HCT116 (cell line): ENCODE results near the gene SLC35F3. TPM values are rescaled to one million over a fixed set of nuclear protein-coding genes. Genes with fewer than 3 reads are reported as not detected.

Source experiments
- ATAC-seq: fragments of 200-7000 bp; cut with Tn5 transposase; 2 replicates; pipeline ENCODE4 v1.9.1; 2020; ENCODE audit warnings: mild to moderate bottlenecking, moderate library complexity
- BruUV-seq: library from RNA; stranded (reverse); fragments of 400-500 nt; replicated peaks from 2 replicates; lab custom pipeline; 2021; lab: Mats Ljungman, UMichigan
- CTCF ChIA-PET: fragments of 300-600 bp; sonication (Branson Sonifier 250); formaldehyde crosslinking; loops from one replicate; lab custom pipeline; 2021; ENCODE audit warnings: antibody characterized with exemption; lab: Charles Lee
- POLR2A ChIA-PET: fragments of 300-600, 350-600 bp; sonication (Branson Sonifier 250); formaldehyde crosslinking; loops from one replicate; lab custom pipeline; 2021; ENCODE audit warnings: antibody characterized with exemption; lab: Charles Lee
- RAD21 ChIA-PET, 2 experiments: fragments of 300-600 bp; sonication (Branson Sonifier 250); formaldehyde crosslinking; loops; one replicate each; lab custom pipeline; 2023; ENCODE audit warnings: low total read pairs in 2 of 2; ENCODE audit not compliant: uncharacterized antibody in 2 of 2, unreplicated experiment in 2 of 2, low non-redundant PET in 1 of 2; lab: Charles Lee
- DNase-seq: peaks from one replicate; pipeline ENCODE4 v3.0.0-alpha.2; 2010; ENCODE audit warnings: low read depth, low spot score
- H2AFZ ChIP-seq: fragments of 200-600 bp; shearing (Covaris generic), sonication (generic); 2 replicates; pipeline ENCODE4 v1.6.1; 2017; ENCODE audit warnings: low read depth, mixed run types, mixed read lengths, antibody characterized with exemption, low read length; ENCODE audit not compliant: poor library complexity, severe bottlenecking
- H3K27ac ChIP-seq: 2 replicates; pipeline ENCODE4 v1.5.1; 2012; ENCODE audit warnings: low read depth, low read length
- H3K27me3 ChIP-seq: fragments of 200-600 bp; sonication (generic); 2 replicates; pipeline ENCODE4 v1.6.1; 2016; ENCODE audit warnings: mixed run types, low read length, mixed read lengths; ENCODE audit not compliant: insufficient read depth
- H3K36me3 ChIP-seq, 2 experiments: fragments of 200-500 bp in 1 of 2; fragments of 200-600 bp in 1 of 2; sonication (Bioruptor generic) in 1 of 2; sonication (generic) in 1 of 2; 2 replicates each; pipeline versions ENCODE4 v1.5.1 to v1.6.1; 2014 to 2016; ENCODE audit warnings: low read length in 2 of 2, inconsistent platforms in 1 of 2, mixed read lengths in 1 of 2, mixed run types in 1 of 2; ENCODE audit not compliant: insufficient read depth in 2 of 2, control insufficient read depth in 1 of 2
- H3K4me1 ChIP-seq, 2 experiments: fragments of 200-600 bp in 1 of 2; sonication (generic) in 1 of 2; 2 replicates each; pipeline versions ENCODE4 v1.5.1 to v1.6.1; 2012 to 2017; ENCODE audit warnings: low read length in 2 of 2, inconsistent platforms in 1 of 2, mild to moderate bottlenecking in 1 of 2, mixed read lengths in 1 of 2, mixed run types in 1 of 2, moderate library complexity in 1 of 2; ENCODE audit not compliant: insufficient read depth in 2 of 2, control insufficient read depth in 1 of 2
- H3K4me2 ChIP-seq: fragments of 200-600 bp; sonication (generic); 2 replicates; pipeline ENCODE4 v1.6.1; 2017; ENCODE audit warnings: mixed run types, low read length, mixed read lengths
- H3K4me3 ChIP-seq, 2 experiments: fragments of 200-600 bp in 1 of 2; sonication (generic) in 1 of 2; replicated peaks in 1 of 2; 2 replicates each; pipeline ENCODE4 v1.5.1; 2011 to 2016; ENCODE audit warnings: low read length in 2 of 2, control low read depth in 1 of 2, low read depth in 1 of 2, mild to moderate bottlenecking in 1 of 2, mixed read lengths in 1 of 2, mixed run types in 1 of 2
- H3K79me2 ChIP-seq: fragments of 200-600 bp; sonication (generic); 2 replicates; pipeline ENCODE4 v1.6.1; 2017; ENCODE audit warnings: mild to moderate bottlenecking, mixed run types, low read length, moderate library complexity, mixed read lengths; ENCODE audit not compliant: insufficient read depth
- H3K9ac ChIP-seq: fragments of 200-600 bp; sonication (generic); 2 replicates; pipeline ENCODE4 v1.6.1; 2016; ENCODE audit warnings: low read length, mixed read lengths
- H3K9me2 ChIP-seq: fragments of 200-600 bp; sonication (generic), shearing (Covaris generic); 2 replicates; pipeline ENCODE4 v1.6.1; 2017; ENCODE audit warnings: mixed run types, mild to moderate bottlenecking, moderate library complexity; ENCODE audit not compliant: insufficient read depth
- H3K9me3 ChIP-seq, 2 experiments: fragments of 200-500 bp in 1 of 2; fragments of 200-600 bp in 1 of 2; sonication (Bioruptor generic) in 1 of 2; sonication (generic) in 1 of 2; 2 replicates each; pipeline ENCODE4 v1.6.1; 2014 to 2017; ENCODE audit warnings: low read length in 2 of 2, mixed read lengths in 2 of 2, inconsistent platforms in 1 of 2, low read depth in 1 of 2, mild to moderate bottlenecking in 1 of 2, mixed run types in 1 of 2, moderate library complexity in 1 of 2; ENCODE audit not compliant: control insufficient read depth in 1 of 2, insufficient read depth in 1 of 2
- H4K20me1 ChIP-seq: fragments of 200-600 bp; sonication (generic), shearing (Covaris generic); 2 replicates; pipeline ENCODE4 v1.6.1; 2017; ENCODE audit warnings: mixed run types, mild to moderate bottlenecking, moderate library complexity; ENCODE audit not compliant: insufficient read depth
- EGR1 ChIP-seq: IDR thresholded peaks from 2 replicates; pipeline ENCODE4 v1.6.1; 2012; ENCODE audit warnings: low read depth
- ELF1 ChIP-seq: IDR thresholded peaks from 2 replicates; pipeline ENCODE4 v1.6.1; 2012; ENCODE audit warnings: low read depth, borderline replicate concordance
- EZH2phosphoT487 ChIP-seq: fragments of 200-600 bp; IDR thresholded peaks from 2 replicates; pipeline ENCODE4 v1.6.1; 2018; ENCODE audit warnings: antibody characterized with exemption, borderline replicate concordance
- FOSL1 ChIP-seq: IDR thresholded peaks from 2 replicates; pipeline ENCODE4 v1.6.1; 2012; ENCODE audit warnings: low read depth
- JUND ChIP-seq: IDR thresholded peaks from 2 replicates; pipeline ENCODE4 v1.6.1; 2012
- POLR2AphosphoS5 ChIP-seq: IDR thresholded peaks from 2 replicates; pipeline ENCODE4 v1.6.1; 2011; ENCODE audit warnings: mild to moderate bottlenecking, low read depth, low read length, moderate library complexity
- RAD21 ChIP-seq: IDR thresholded peaks from 2 replicates; pipeline ENCODE4 v1.6.1; 2012; ENCODE audit warnings: low read depth, mild to moderate bottlenecking
- SP1 ChIP-seq: IDR thresholded peaks from 2 replicates; pipeline ENCODE4 v1.6.1; 2012; ENCODE audit warnings: low read depth
- TCF7L2 ChIP-seq: IDR thresholded peaks from 2 replicates; pipeline ENCODE4 v1.7.0; 2011; ENCODE audit warnings: borderline replicate concordance, inconsistent platforms; ENCODE audit not compliant: insufficient read depth, insufficient read length; ENCODE audit errors: extremely low read depth
- YY1 ChIP-seq: IDR thresholded peaks from 2 replicates; pipeline ENCODE4 v1.6.1; 2011; ENCODE audit warnings: low read length, low read depth, moderate library complexity, mild to moderate bottlenecking; ENCODE audit not compliant: insufficient replicate concordance; ENCODE audit errors: extremely low read depth
- ZFX ChIP-seq: fragments of 450-650 bp; IDR thresholded peaks from 2 replicates; pipeline ENCODE4 v1.6.1; 2017
- ZNF274 ChIP-seq: fragments of 200-500 bp; sonication (Bioruptor generic); IDR thresholded peaks from 2 replicates; pipeline ENCODE4 v1.6.1; 2014; ENCODE audit warnings: mild to moderate bottlenecking, low read depth, low read length, inconsistent platforms
- intact Hi-C: fragments of 100-400 bp; cut with micrococcal nuclease; formaldehyde crosslinking; loops from 2 replicates; pipeline ENCODE4 v1.10.0; 2022
- total RNA-seq: library from RNA; stranded (reverse); gene quantifications from one replicate; pipeline ENCODE4 v1.2.1, GENCODE V29; 2021; ENCODE audit not compliant: unreplicated experiment
- TF ChIP-seq, protein P1 (sequence below), 3 experiments: fragments of 200-600 bp in 1 of 3; sonication (generic) in 1 of 3; IDR thresholded peaks in 2 of 3; conservative IDR thresholded peaks in 1 of 3; 2 replicates each; pipeline ENCODE4 v1.5.1; 2012 to 2017; ENCODE audit warnings: low read depth in 2 of 3, low read length in 2 of 3, antibody characterized with exemption in 1 of 3, borderline replicate concordance in 1 of 3, control low read depth in 1 of 3, mild to moderate bottlenecking in 1 of 3, mixed read lengths in 1 of 3, mixed run types in 1 of 3, moderate library complexity in 1 of 3; ENCODE audit not compliant: insufficient read depth in 1 of 3
- TF ChIP-seq, protein P2 (sequence below): IDR thresholded peaks from 2 replicates; pipeline ENCODE4 v1.6.1; 2012
- TF ChIP-seq, protein P3 (sequence below): IDR thresholded peaks from 2 replicates; pipeline ENCODE4 v1.6.1; 2011; ENCODE audit warnings: mild to moderate bottlenecking, low read length, moderate library complexity; ENCODE audit not compliant: insufficient replicate concordance; ENCODE audit errors: extremely low read depth

Gene SLC35F3
- total RNA-seq, 1 experiment from 2014 or later: 6.4 TPM

DNA sequence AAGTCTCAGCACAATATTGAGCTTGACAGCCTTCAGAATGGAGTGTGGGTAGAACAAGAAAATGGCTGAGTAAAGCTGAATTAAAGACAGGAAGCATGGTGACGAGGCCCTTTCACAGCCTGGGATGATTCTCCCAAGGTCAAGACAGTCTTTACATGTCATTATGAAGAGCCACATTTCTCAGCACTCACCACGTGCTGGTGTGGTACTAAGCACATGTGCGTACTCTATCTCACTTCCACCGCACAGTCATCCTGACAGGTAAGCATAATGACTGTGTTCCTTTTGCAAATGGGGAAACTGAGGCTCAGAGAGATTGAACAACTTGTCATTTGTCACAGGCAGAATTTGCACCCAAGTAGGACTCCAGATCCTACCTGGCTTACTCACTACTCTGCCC lies 376.0 kb downstream of the SLC35F3 start:
- no peak overlapping the region for H3K4me3 ChIP-seq
- no peak for ATAC-seq
- TF ChIP-seq, protein P1, sequence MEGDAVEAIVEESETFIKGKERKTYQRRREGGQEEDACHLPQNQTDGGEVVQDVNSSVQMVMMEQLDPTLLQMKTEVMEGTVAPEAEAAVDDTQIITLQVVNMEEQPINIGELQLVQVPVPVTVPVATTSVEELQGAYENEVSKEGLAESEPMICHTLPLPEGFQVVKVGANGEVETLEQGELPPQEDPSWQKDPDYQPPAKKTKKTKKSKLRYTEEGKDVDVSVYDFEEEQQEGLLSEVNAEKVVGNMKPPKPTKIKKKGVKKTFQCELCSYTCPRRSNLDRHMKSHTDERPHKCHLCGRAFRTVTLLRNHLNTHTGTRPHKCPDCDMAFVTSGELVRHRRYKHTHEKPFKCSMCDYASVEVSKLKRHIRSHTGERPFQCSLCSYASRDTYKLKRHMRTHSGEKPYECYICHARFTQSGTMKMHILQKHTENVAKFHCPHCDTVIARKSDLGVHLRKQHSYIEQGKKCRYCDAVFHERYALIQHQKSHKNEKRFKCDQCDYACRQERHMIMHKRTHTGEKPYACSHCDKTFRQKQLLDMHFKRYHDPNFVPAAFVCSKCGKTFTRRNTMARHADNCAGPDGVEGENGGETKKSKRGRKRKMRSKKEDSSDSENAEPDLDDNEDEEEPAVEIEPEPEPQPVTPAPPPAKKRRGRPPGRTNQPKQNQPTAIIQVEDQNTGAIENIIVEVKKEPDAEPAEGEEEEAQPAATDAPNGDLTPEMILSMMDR (IDR thresholded peaks at IDR 0.05 in 2 of 3, conservative IDR thresholded peaks at IDR 0.05 in 1 of 3; ENCODE audit: borderline replicate concordance in 1 of 3, insufficient read depth in 1 of 3, low read depth in 2 of 3, low read length in 2 of 3): no peak
- TF ChIP-seq RAD21 (no peak), ZFX (no peak), POLR2AphosphoS5 (no peak), TCF7L2 (no peak), EGR1 (no peak)
- TF ChIP-seq, all 23 proteins: peak for 0
- Histone ChIP-seq H4K20me1 (no peaks in the 10 kb centered on the region), H3K79me2 (no peaks in the 10 kb centered on the region), H3K36me3 (no peaks in the 10 kb centered on the region), H3K27me3 (no peaks in the 10 kb centered on the region), H3K4me1 (no peaks in the 10 kb centered on the region), H3K9ac (no peak overlapping the region), H3K9me3 (no peaks in the 10 kb centered on the region), H2AFZ (no peak overlapping the region), H3K9me2 (no peaks in the 10 kb centered on the region), H3K4me2 (no peak overlapping the region), H3K27ac (no peak overlapping the region)
- CTCF ChIA-PET: no interaction called here
- RAD21 ChIA-PET: no interaction called here
- BruUV-seq: no TSS peak
- POLR2A ChIA-PET: no interaction called here
- intact Hi-C loops: no loop called here
- DNase-seq: no peak

DNA sequence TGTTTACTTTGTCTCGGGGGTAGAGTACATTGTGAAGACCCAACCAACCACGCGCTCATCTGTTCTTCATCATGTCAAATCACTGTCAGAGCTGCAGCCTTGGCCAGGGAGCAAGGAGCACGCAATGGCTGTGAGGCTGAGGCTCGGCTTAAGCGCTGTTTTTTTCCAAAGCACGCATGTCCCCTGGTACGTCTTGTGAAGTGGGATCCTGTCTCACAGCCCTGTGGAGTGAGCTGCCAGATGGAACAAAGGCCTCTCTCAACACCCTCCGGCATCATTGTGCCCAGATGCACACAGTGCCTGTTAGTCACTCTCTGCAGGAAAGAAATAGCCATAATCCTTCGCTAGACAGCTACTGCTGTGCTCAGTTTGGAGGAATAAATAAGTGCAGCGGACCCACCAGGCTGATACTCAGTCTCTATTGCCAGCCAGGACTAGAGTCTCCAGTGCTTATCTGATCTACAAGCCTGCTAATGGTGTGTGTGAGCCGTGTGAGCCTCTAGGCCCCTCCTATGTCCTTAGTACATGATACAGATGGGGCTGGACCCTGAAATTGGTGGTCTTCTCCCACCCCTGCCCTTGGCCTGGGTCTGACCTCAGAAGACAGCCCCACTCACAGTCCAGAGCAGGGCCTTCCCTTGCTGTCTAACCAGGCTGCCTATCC lies 377.5 kb downstream of the SLC35F3 start:
- no peak overlapping the region for H3K27ac ChIP-seq
- CTCF ChIA-PET: no interaction called here
- H3K9ac ChIP-seq: no peak overlapping the region
- no peaks in the 10 kb centered on the region for H3K9me3 ChIP-seq
- BruUV-seq: no TSS peak
- ATAC-seq (no peak), DNase-seq (no peak)
- H3K4me3 ChIP-seq: no peak overlapping the region
- H4K20me1 ChIP-seq: no peaks in the 10 kb centered on the region
- H3K27me3 ChIP-seq: no peaks in the 10 kb centered on the region
- H3K36me3 ChIP-seq: no peaks in the 10 kb centered on the region
- H2AFZ ChIP-seq: no peak overlapping the region
- H3K4me1 ChIP-seq: no peaks in the 10 kb centered on the region
- intact Hi-C loops: no loop called here
- POLR2A ChIA-PET: no interaction called here
- no peaks in the 10 kb centered on the region for H3K79me2 ChIP-seq
- TF ChIP-seq JUND (no peak), YY1 (no peak), POLR2AphosphoS5 (no peak), ZFX (no peak), TCF7L2 (no peak), FOSL1 (no peak), ZNF274 (no peak), EZH2phosphoT487 (no peak), SP1 (no peak), RAD21 (no peak), ELF1 (no peak)
- TF ChIP-seq, protein P2, sequence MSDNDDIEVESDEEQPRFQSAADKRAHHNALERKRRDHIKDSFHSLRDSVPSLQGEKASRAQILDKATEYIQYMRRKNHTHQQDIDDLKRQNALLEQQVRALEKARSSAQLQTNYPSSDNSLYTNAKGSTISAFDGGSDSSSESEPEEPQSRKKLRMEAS: no peak
- TF ChIP-seq, protein P3, sequence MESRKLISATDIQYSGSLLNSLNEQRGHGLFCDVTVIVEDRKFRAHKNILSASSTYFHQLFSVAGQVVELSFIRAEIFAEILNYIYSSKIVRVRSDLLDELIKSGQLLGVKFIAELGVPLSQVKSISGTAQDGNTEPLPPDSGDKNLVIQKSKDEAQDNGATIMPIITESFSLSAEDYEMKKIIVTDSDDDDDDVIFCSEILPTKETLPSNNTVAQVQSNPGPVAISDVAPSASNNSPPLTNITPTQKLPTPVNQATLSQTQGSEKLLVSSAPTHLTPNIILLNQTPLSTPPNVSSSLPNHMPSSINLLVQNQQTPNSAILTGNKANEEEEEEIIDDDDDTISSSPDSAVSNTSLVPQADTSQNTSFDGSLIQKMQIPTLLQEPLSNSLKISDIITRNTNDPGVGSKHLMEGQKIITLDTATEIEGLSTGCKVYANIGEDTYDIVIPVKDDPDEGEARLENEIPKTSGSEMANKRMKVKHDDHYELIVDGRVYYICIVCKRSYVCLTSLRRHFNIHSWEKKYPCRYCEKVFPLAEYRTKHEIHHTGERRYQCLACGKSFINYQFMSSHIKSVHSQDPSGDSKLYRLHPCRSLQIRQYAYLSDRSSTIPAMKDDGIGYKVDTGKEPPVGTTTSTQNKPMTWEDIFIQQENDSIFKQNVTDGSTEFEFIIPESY: no peak
- H3K9me2 ChIP-seq: no peaks in the 10 kb centered on the region
- no peak overlapping the region for H3K4me2 ChIP-seq
- RAD21 ChIA-PET: no interaction called here
